SIG-M5 treated with dmso at 0.1 percent for 504 hours (cell line): ENCODE data around the gene ALKBH3.
A peak's percentile ranks its signal among the peaks of the same experiment; 100 is the strongest.

Source experiments
- DNase-seq: peaks from one replicate; lab custom pipeline; 2025; ENCODE audit not compliant: unreplicated experiment; lab: John Stamatoyannopoulos, UW

ALKBH3 gene

DNA sequence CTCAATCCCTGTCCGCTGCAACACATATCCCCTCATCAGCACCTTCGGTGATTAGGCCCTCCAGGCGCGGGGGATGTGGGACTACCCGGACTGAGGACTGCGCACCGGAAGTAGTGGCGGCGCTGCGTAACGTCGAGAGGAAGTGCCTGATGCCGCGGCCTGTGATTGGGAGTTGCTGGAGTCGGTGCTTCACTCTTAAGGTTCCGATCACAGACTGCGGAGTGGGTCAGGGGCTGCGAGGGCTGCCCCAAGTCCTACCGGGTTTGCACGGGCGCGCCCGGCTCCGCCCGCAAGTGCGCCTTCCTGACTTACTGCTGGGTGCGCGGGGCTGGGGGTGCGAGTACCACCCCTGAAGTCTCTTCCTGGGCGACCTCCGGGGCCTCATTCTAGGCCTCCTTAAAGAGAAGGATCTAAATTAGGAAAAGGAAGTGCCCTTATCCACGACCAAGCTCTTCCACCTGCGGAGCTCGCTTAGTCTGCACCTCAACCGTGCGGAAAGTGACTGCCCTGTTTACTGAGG lies at the start of gene ALKBH3:
ALKBH3 (plus strand) TSS at position 192 of the 520 bp plus-strand sequence. CDS start 1,822 bp downstream, outside the sequence.
- peak; percentile 93 for DNase-seq

GRCh38 chr11:43830928-43831440 lies 49.6 kb upstream of the ALKBH3 start:
- peak; percentile 47 for DNase-seq

- no peak for DNase-seq
Observed at GRCh38 chr11:43832536-43832935, 48.1 kb upstream of the ALKBH3 start.

- no peak for DNase-seq
Observed at GRCh38 chr11:43833657-43834073, 47.0 kb upstream of the ALKBH3 start.

GRCh38 chr11:43834286-43834685 lies 46.3 kb upstream of the ALKBH3 start:
- no peak for DNase-seq

GRCh38 chr11:43835104-43835503 lies 45.5 kb upstream of the ALKBH3 start:
- DNase-seq, result no peak

DNA sequence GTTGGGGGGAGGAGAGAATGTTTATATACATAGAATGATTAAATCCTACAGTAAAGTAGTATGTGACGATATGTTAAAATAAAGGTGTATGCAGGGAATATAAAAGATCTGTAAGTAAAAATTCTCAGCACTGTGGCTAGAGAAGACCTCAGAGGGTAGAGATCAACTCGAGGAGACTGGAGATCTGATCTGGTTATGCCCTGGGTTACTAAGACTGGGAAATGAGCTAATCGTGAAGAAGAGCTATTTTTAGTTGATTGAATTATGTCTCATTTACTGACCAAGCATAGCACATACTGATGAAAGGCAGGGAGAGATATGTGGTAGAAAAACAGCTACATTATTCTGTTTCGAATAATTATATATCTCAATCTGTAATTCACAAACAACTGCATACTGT lies 42.8 kb upstream of the ALKBH3 start:
- no peak for DNase-seq

GRCh38 chr11:43842021-43842420 lies 38.6 kb upstream of the ALKBH3 start:
- no peak for DNase-seq

- DNase-seq, result no peak
Observed at GRCh38 chr11:43845816-43846215, 34.8 kb upstream of the ALKBH3 start.

DNA sequence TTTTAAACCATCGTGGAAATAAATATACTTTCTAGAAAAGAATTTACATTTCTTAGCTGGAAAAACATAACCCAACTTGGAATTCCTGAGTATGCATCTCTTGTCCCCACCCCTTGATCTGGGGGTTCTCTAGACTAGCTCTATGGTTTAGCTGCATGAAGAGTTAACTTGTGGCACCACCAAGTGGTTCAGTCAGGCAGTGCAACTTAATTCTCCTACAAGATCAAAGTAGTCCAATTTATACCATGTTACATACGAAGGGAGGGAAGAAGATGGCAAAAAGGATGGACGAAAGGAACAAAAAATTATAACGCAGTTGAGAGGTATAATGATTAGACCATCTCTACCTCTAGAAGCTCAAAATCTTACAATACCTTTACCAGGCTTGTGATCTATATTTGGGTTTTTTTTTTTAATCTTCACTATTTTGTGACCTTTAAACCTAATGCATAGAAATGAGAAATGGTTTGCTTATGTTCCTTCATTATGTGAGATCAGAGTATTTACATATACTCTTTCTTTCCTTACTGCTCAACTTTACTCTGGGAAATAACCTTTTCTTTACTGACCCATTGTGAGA lies 28.5 kb upstream of the ALKBH3 start:
- DNase-seq, result peak; percentile 18

DNA sequence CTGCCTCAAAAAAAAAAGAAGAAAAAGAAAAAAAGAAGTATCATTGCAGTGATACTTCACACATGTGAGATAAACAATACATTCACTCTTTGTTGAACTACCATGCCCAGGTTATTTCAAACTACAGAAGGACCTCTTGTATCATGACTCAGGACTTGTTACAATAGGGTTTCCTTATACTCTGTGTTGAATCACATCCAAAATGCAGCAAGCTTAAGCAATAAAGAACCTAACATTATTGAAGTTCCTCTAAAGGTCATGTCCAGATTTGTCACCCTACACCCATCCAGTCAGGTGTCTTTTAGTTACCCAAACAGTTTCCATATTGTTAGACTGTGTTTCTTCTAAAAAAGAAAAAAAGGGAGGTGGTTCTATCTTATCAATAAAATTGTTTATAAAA lies 26.9 kb upstream of the ALKBH3 start:
- DNase-seq, result no peak

- DNase-seq, result no peak
Observed at GRCh38 chr11:43856993-43857392, 23.6 kb upstream of the ALKBH3 start.

- no peak for DNase-seq
Observed at GRCh38 chr11:43861141-43861540, 19.5 kb upstream of the ALKBH3 start.

DNA sequence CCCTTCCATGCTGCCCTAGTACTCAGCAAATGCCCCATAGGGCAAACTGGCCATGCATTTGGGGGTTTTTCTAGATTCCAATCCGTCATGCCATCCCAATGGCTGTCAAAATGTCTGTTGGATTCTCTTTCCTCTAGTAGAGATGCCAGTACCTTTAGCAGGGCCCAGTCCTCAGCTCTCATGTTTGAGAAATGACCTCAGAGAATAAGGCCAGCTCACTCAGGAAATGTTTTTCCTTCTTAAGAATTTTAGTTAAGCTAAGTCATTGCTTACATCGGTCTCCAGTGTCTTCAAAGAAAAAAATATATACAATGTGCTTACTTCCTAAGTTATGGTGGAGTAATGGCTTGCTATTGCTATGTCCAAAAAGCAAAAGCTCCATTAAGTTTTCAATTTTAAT lies 14.1 kb upstream of the ALKBH3 start:
- no peak for DNase-seq

GRCh38 chr11:43866969-43867368 lies 13.7 kb upstream of the ALKBH3 start:
- no peak for DNase-seq

DNA sequence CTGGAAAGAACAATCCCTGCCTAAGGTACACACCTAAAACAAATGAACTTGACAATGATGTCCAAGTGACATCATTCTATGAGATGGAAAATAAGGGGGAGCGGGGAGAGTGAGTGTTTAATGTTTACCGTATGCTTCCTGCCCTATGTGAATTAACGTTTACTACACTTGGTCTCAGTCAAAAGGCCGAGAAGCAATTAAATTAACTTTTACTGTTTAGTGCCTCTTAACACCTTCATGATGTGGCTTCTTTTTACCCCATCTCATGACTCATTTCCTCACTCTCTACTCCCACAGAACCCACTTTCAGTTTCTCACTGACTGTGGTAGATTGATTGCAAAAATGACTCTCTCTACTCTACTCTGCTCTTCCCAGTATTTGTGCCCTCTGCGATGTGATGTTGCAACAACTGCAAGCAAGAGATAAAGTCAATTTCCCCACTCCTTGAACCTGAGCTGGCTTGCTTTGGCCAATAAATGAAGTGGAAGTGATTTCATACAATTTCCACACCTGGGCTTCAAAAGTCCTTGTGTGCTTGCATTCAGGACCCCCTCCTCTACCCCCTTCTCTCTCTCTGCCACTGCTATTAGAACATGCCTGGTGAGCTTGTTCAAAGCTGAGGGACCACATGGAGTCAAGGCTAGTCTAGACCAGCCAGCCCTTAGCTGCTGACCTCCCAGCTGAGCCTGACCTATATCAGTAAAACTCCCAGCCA lies 11.6 kb upstream of the ALKBH3 start:
- DNase-seq, result peak; percentile 94

DNA sequence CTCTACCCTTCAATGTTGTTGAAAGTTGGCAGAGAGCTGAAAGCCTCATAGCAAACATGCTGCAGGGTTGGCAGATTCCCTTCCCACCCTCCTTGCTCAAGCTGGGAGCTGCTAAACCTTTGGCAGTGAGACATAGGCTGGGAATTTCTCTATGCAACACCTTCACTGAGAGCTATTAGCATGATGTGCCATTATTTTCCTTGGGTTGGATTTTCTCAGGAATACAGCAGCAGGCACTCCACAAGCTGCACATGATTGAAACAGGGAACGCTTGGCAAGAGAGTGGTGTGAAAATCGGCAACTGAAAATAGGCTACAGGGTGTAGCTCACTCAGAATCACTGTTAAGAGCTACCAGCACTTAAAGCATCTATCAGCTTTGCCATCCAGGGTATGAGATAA lies 9.6 kb upstream of the ALKBH3 start:
- no peak for DNase-seq

DNA sequence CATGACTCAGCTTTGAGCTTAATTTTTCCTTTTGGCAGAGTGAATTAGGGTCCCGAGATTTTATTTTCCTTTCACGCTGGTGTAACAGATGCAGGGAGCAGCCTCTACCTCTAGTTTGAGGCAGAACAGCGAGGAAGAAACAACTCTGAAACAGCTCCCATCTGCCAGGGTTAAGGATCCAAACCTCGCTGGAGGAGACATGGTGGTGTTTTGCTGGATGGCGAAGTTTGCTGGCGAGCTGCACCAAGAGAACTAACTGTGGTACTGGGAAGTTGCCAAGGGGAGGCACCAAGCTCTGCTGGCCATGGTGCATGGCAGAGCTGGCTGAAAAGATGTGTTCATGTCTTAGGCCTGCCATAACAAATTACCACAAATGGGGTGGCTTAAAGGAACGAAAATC lies 7.6 kb upstream of the ALKBH3 start:
- DNase-seq, result no peak

- no peak for DNase-seq
Observed at GRCh38 chr11:43874078-43874477, 6.6 kb upstream of the ALKBH3 start.

DNA sequence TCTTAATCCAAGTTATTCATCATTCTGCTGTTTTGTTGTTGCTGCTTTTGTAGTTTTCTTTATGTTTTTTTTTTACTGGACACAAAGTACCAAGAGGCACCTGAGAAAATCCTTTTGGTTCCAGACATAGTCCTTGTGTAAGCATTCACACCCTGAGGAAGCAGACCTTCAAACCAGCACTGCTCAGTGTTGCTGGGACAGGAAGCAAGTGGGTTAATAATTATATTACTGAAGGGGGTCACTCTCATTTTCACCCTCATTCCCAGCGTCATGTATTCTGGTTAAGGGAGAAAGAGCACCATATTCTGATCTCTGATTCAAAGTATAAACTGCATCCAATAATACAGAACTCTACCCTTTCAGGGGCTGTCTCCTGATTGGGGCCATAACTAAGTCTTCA lies 5.9 kb upstream of the ALKBH3 start:
- no peak for DNase-seq

DNA sequence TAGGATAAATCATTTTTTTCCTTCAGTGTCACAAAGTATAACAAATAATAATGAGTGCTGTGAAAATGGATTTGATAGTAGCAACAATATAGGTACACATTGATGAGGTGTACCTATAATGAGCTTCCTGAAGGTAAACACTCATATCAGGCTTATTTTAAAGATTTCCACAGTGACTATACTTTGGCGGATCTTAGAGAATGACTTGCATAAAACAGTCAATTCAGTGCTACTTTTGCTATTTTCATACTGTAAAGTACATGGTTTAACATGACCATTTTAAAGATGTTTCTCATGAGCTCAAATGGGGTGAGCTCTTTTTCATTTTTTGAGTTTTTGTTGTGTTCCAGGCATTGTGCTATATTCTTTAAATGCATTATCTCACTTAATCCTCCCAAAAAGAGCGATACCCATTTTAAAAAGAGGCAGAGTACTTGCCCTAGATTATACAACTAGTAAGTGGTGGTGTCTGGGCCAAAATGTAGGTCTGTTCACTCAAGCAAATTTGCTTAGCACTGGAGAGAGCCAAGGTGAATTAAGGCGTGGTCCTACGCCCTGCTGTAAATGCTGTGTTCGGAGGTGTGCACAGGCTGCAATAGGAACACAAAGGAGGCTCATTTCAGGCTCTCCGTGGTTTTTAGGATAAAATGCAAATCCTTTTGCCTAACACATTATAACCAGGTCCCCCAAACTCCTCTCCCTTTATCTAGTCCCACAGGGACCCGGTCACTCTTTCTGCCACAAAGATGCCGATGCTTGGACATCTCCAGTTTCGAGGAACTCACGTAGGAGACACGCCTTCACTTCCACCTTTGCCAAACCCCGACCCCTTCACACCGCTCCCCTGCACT lies 617 bp upstream of the ALKBH3 start:
- no peak for DNase-seq

- DNase-seq, result no peak
Observed at GRCh38 chr11:43892851-43893250, 12.2 kb downstream of the ALKBH3 start.
